ENCODE results near the gene RBM17.

RBM17 gene

DNA sequence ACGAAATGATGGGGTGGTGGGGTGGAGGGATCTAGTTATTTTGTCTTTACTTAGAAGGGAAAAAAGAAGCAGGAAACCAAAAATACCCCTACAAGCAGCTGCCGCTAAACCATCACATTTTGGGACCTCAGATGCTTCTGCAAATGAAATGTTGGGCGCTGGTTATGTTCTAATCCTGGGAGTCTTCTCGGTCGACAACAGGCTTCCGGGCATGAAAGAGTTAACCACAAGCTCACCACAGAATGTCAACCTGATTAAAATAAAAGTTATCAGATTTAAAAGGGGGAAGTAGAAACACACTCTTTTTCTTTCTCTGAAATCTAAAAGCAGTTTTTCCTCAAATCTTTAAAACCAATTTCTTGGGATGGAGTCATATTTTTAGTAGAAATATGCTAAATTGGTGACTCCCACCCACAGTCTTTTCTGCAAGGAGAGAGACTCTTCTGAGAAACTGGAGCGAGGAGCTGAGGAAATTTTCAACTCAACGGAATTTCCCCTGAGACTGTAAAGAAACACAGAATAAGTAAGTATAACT lies 43.5 kb upstream of the RBM17 start:
- H3K27ac ChIP-seq: no peak overlapping the region
- H3K4me1 ChIP-seq (ENCODE audit: control insufficient read depth in 1 of 2, insufficient read depth in 1 of 2, low read depth in 1 of 2, low read length in 1 of 2): peaks cover 0 to under 1% of the 10 kb centered on the region in 2 experiments
- H3K36me3 ChIP-seq: no peaks in the 10 kb centered on the region

DNA sequence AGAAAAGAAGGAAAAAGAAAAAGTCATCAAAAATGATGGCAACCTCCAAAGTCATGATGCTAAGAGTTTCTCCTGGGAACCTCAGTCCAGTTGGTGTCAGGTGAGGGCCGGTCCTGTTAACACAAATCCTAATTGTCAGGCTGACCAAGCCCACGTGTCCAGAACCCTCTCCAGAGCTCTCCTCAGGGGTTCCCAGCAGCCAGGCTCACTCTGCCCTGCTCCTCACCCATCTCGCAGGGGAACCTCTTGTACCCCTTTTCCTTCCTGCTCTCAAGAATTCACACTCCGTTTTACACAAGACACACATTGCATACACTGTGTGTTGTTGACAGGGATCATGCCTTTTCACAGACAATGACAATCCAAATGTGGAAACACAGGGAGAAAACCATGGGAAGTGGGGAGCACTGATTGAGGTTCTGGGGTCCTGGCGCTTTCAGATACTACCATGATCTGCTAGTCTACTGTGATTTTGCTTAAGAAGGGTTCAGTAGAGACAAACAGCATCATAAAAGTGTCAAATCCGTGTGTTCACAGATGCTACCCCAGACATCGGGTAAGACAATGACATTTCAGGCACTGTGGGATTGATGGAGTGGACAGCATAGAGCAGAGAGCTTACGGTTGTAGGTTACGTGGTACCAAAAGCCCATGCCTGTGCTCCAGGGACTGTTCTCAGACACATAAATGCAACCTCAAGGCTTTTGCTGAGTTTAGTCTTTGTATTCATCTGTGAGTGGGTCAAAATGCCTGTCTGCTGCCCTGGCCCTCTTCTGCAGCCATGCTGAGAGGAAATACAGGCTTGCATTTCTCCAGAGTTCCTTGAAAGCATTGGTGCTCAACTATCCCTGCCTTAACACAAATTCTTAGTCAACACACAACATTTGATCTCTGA lies 42.7 kb upstream of the RBM17 start:
- Histone ChIP-seq H3K27ac (no peak overlapping the region), H3K36me3 (no peaks in the 10 kb centered on the region), H3K9me3 (no peaks in the 10 kb centered on the region), H3K27me3 (peaks cover 47% of the 10 kb centered on the region), H3K4me1 (ENCODE audit: control insufficient read depth in 1 of 2, insufficient read depth in 1 of 2, low read depth in 1 of 2, low read length in 1 of 2) (peaks cover 4 to 5% of the 10 kb centered on the region in 2 experiments), H3K4me3 (ENCODE audit: low read depth in 1 of 2, low read length in 1 of 2) (no peak overlapping the region)
- no peak for TF ChIP-seq CTCF (IDR thresholded peaks at IDR 0.05)

More for the DNA sequence above, 43.5 kb upstream of the RBM17 start:
- no peak for TF ChIP-seq CTCF (IDR thresholded peaks at IDR 0.05)
- Histone ChIP-seq H3K4me3 (ENCODE audit: low read depth in 1 of 2, low read length in 1 of 2) (no peak overlapping the region), H3K27me3 (peaks cover 45% of the 10 kb centered on the region), H3K9me3 (no peaks in the 10 kb centered on the region)

GRCh38 chr10:6046773-6047611 lies 41.8 kb upstream of the RBM17 start:
- no peaks in the 10 kb centered on the region for H3K36me3 ChIP-seq
- H3K27me3 ChIP-seq: peaks cover 50% of the 10 kb centered on the region
- H3K4me1 ChIP-seq (ENCODE audit: control insufficient read depth in 1 of 2, insufficient read depth in 1 of 2, low read depth in 1 of 2, low read length in 1 of 2): peaks cover 6 to 12% of the 10 kb centered on the region in 2 experiments
- H3K27ac ChIP-seq: no peak overlapping the region
- no peak for TF ChIP-seq CTCF (IDR thresholded peaks at IDR 0.05)
- H3K4me3 ChIP-seq (ENCODE audit: low read depth in 1 of 2, low read length in 1 of 2): no peak overlapping the region
- no peaks in the 10 kb centered on the region for H3K9me3 ChIP-seq

DNA sequence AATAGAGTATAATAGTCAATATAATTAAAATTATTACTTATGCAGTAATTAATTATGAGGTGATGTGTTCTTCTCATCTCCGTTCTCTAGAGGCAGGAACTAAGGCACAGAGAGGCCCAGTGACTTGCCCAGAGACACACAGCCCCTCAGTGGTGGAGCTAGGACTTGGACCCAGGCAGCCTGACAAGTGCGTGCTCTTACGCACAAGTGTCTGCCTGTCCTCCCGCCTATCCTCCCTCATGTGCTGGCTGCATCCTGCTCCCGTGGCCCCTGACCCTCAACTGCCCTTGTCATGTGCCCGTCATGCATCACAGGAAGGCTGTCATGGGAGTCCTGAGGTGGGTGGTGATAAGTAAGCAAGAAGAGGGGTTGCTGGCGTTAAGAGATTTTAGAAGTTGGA lies 41.0 kb upstream of the RBM17 start:
- no peak for TF ChIP-seq CTCF (IDR thresholded peaks at IDR 0.05)
- Histone ChIP-seq H3K4me1 (ENCODE audit: control insufficient read depth in 1 of 2, insufficient read depth in 1 of 2, low read depth in 1 of 2, low read length in 1 of 2) (peaks cover 6 to 21% of the 10 kb centered on the region in 2 experiments), H3K4me3 (ENCODE audit: low read depth in 1 of 2, low read length in 1 of 2) (no peak overlapping the region), H3K36me3 (no peaks in the 10 kb centered on the region), H3K27ac (no peak overlapping the region), H3K9me3 (no peaks in the 10 kb centered on the region), H3K27me3 (peaks cover 56% of the 10 kb centered on the region)

DNA sequence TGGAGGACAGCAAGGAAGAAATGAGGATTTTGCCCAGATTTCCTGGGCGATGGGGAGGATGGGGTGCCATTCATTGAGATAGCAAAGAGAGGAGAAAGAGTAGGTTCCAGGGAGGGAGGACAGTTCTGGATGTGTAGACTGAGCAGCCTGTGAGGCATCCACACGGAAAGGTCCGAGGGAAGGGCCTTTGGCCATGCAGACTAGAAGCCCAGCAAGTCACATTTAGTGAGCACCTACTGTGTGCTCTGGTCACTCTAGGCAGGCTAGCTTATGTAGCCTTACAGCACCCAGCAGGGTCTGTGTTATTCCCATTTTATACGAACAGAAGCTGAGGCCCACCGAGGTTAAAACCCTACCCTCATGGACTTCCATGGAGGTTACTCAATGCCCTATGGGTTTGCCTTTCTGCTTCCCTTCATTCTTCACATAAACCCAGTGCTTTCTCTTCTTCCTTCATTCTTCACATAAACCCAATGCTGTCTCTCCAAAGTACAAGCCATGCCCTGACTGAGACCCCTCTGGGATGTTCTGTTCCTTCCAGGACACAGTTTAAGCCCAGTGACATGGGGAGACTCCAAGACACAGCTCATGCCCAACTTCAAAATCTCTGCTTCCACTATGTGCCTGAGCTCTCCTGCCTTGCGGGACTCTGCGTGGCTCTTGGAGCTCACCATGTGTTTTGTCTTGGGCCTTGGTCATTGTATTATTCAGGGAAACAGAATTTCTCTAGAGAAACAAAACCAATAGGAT lies 40.4 kb upstream of the RBM17 start:
- Histone ChIP-seq H3K36me3 (no peaks in the 10 kb centered on the region), H3K27ac (no peak overlapping the region)

More for the DNA sequence above, 40.4 kb upstream of the RBM17 start:
- Histone ChIP-seq H3K9me3 (no peaks in the 10 kb centered on the region), H3K27me3 (peaks cover 56% of the 10 kb centered on the region), H3K4me3 (ENCODE audit: low read depth in 1 of 2, low read length in 1 of 2) (no peak overlapping the region), H3K4me1 (ENCODE audit: control insufficient read depth in 1 of 2, insufficient read depth in 1 of 2, low read depth in 1 of 2, low read length in 1 of 2) (peaks cover 6 to 27% of the 10 kb centered on the region in 2 experiments)
- TF ChIP-seq CTCF (IDR thresholded peaks at IDR 0.05): no peak
